Activated naive CD4-positive, alpha-beta T cell treated with Interleukin-2 at 50 U/mL for 16 hours (primary cell): ENCODE measurements around the gene MED13L.

ENCODE experiments used
- DNase-seq: peaks from one replicate; pipeline ENCODE4 v3.0.0-alpha.2; 2020

Gene MED13L

GRCh38 chr12:115957686-115958290 lies 319.7 kb downstream of the MED13L start:
- DNase-seq = no peak

DNA sequence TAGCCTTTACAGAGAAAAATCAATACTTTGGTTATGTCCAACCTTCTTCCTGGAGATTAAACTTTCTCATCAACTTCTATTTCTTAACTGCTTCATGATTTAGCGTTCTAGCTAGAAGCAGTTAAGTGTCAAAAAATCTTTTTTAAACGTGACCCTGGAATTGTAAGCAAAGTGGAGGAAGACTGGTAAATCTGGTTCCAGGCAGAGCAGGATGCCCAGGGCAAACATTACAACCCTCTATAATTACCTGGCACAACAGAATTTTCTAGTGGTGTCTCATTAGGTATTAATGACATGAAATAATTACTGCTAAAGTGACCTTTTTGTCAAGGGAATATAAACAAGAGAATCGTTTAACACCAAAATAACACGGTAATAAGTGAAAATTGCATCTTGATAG lies 320.8 kb downstream of the MED13L start:
- no peak for DNase-seq

DNA sequence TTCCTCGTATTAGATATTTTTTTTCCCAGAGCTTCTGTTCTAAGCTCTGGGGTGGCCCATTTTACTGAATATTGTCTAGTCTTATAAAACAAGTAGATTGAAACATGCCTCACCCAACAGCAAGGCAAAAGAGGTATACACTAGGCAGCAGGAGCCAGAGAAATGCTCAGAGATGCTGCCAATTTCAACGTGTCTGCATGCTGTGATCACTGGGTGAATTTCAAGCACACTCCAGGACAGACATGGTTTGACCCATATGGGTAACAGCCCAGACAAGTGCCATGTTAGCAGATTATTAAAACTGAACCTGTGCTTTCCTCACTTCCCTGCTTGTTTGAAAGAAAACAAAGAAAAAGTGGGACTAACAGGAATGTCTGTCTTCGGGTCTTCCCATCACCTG lies 321.3 kb downstream of the MED13L start:
- no peak for DNase-seq

DNA sequence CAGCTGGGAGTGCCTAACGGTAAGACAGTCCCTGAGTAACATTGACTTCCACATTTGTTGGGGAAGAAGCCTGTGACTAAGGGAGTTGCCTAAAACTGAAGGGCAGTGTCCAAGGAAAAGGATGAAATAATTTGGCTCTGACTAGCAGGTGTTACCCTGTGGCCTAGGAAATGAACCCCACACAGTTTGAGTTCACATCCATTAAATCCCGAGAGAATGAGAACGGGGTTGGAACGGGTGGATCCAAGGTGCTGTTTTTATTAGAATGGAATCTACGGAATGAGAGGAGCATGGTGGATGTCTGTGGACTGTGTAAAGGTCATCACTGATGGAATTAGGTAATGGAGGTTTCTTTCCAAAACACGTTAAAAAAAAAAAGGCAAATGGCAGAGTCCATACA lies 324.0 kb downstream of the MED13L start:
- DNase-seq = no peak

DNA sequence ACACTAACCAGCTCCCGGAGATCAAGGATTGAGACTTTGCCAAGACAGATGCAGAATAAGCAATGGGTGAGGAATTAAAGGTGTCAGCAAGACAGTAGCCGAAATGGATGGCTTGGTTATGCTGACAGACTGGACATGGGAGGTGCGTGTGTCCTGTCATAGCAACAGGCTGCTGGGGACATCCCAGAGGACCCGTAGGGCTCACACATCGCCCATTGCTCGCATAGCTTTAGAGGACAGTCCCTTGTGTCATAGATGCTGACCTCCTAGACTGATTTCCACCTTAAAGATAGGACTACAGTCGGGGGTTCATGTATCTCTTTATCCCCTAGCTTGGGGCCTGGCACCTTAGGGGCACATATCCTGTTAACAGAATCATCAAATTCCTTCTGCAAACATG lies 324.5 kb downstream of the MED13L start:
- no peak for DNase-seq

DNA sequence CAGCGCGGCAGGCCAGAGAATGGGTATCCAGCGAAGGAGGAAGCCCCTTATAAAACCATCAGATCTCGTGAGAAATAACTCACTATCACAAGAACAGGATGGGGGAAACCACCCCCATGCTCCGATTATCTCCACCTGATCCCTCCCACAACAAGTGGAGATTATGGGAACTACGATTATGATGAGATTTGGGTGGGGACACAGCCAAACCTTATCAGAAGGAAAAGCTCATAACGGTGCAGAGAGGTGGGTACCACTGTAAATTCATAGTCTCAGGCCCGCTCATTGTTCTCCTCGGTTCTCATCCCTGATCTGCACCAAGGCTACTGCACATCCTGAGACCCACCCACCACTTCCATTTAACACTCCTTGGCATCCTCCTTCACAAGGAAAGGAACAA lies 326.5 kb downstream of the MED13L start:
- DNase-seq = no peak

- DNase-seq = no peak
Observed at GRCh38 chr12:115949675-115950074, 327.8 kb downstream of the MED13L start.

GRCh38 chr12:115947696-115948062 lies 329.8 kb downstream of the MED13L start:
- DNase-seq = no peak

GRCh38 chr12:115946867-115947695 lies 330.4 kb downstream of the MED13L start:
- DNase-seq = no peak

DNA sequence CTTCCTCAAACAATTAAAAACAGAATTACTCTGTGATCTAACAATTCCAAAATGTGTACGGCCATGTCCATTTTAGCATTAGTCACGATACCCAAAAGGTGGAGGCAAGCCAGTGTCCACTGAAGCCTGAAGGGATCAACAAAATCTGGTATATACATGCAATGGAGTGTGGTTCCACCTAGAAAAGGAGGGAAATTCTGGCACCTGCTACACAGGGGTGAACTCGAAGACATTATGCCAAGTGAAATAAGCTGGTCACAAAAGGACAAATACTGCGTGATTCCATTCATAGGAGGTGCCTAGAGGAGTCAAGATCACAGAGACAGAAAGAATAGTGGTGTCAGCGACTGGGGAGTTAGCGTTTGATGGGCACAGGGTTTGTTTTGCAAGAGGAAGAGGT lies 331.4 kb downstream of the MED13L start:
- DNase-seq = no peak

- DNase-seq = no peak
Observed at GRCh38 chr12:115945491-115945885, 332.0 kb downstream of the MED13L start.

DNA sequence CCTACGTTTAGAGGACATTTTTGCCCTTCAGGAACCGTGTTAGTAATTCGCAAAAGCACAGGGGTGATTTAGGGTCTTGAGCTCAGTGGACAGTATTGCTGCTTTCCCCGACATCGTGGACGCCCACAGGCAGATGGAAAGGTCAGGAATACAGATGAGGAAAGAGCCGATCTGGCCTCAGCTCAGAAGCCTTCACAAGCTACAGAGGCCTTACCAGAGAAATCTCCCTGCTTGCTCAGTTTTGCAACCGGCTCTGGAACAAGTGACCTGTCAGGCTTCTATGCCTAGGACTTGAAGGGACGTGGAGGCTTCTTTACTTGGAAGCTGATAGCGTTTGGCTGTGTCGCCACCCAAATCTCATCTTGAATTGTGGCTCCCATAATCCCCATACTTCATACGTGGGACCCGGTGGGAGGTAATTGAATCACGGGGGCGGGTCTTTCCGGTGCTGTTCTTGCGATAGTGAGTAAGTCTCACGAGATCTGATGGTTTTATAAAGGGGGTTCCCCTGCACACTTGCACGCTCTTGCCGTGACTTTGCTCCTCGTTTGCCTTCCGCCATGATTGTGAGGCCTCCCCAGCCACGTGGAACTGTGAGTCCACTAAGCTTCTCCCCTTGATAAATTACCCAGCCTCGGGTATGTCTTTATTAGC lies 332.5 kb downstream of the MED13L start:
- no peak for DNase-seq

DNA sequence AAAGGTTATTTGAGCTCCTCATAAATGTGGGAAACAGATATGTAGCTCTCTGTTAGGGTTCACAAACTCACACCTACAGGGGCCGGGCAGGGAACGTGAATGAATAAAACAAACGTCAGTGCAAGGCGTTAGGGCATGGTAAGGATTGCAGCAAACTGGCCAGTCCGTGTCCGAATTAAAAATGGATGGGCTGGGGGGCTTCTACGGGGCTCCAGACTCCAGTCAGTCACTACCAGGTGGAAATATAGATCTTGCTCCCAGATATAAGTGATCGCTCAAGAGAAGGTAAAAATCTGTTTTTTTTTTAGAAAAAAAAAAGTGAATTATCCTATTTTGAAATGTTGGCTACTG lies 333.1 kb downstream of the MED13L start:
- no peak for DNase-seq

DNA sequence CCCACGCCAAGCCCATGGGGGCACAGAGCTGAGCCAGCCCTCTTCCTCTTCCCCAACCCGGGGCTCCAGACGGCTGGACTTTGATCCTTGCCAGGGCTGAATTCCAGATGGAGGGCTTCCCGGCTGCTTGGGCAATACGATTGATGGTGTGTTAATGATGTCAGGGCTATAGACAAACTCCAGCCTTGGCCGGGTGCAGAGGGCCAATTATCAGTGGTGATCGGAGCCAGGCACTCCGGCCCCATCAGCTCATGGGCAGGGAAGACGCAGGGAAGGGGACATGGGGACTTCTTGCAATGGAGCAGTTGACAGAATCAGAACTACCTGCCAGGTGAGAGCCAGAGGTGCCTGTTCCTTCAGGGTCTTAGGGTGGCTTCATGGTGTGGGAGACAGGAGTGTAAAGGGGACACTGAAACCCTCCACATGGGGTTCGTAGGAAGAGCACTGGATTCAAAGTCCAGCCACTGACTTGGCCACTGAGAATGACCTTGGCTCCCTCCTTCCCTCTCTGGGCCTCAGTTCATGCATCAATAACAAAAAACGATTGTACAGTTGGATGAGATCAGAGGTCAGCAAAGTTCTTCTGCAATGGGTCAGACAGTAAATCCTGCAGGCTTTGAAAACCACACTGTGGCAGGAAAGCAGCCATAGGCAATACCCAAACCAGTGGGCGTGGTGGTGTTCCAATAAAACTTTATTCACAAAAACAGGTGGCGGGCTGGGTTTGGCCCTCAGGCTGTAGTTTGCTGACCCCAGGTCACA lies 333.7 kb downstream of the MED13L start:
- no peak for DNase-seq

- no peak for DNase-seq
Observed at GRCh38 chr12:115943310-115943629, 334.2 kb downstream of the MED13L start.

- no peak for DNase-seq
Observed at GRCh38 chr12:115942346-115942745, 335.1 kb downstream of the MED13L start.

- DNase-seq = no peak
Observed at GRCh38 chr12:115941362-115941761, 336.1 kb downstream of the MED13L start.

DNA sequence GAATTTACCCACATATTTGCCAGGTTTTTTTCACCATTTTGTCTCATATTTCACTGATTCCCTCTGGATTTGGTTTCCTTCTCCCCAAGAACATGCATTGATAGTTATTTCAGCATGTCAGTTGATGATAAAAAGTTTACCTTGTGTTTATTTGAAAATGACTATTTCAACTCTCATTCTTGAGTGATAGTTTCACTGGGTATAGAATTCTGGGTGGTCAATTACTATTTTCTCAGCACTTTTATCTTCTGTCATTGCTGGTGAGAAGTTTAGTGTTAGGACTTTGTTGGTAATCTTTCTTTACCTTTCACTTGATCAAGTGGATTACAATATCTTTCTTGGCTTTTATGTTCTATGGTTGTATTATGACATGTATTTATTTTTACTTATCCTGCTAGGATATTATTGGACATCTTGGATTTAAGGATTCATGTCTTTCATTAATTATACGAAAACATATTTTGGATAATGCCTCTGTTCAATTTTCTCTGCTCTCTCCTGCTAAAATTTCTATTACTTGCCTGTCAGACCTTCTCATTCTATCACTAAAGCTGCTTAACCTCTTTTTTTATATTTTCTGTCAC lies 338.6 kb downstream of the MED13L start:
- DNase-seq = no peak

GRCh38 chr12:115936997-115937916 lies 340.2 kb downstream of the MED13L start:
- DNase-seq = no peak

GRCh38 chr12:115934877-115935276 lies 342.6 kb downstream of the MED13L start:
- no peak for DNase-seq

DNA sequence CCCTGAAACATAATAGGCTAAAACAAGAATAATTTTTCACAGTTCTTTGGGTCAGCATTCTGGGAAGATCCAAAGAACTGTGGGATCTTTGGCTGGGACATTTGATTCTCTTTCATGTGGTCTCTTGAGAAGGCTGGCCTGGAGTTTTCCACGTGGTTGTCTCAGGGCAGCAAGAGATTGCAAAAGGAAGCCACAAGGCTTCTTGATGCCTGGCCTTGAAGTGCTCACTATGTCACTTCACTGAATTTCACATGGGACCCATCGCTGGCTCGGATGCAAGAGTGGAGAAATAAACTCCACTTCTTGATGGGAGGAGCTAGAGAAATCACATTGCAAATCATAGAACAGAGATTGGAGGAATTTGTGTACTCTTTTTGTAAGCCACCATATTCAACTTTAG lies 343.4 kb downstream of the MED13L start:
- no peak for DNase-seq

DNA sequence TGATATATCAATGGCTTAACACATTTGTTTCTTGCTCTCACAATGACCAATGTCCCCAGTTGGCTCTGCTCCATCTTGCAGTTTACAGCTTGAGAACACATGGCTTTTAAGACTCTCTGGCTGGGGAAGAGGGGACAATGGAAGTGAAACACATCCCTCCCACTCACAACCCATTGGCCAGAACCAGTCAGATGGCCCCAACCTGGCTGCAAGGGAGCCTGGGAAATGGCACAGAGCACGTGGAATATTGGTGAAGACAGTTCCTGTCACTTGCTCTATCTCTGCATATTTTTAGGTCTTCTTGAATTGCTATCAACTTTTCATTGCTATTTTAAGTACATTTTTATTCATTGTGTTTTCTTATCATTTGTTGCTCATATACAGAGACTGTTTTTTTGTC lies 345.4 kb downstream of the MED13L start:
- DNase-seq = no peak
